OCI-LY3 (cell line): ENCODE measurements around the gene ATP8B3.

ENCODE experiments used
- H2AFZ ChIP-seq: fragments of 200-600, 300-600 bp; shearing (Covaris generic); 2 replicates; pipeline ENCODE4 v1.6.0; 2014; ENCODE audit warnings: antibody characterized with exemption, low read depth, low read length
- H3K27ac ChIP-seq: fragments of 200-600, 300-600 bp; sonication (generic); 2 replicates; pipeline ENCODE4 v1.5.1; 2014; ENCODE audit warnings: mild to moderate bottlenecking, low read length, moderate library complexity, mixed read lengths
- H3K27me3 ChIP-seq: fragments of 200-600, 300-600 bp; sonication (generic); 2 replicates; pipeline ENCODE4 v1.6.1; 2014; ENCODE audit warnings: low read depth, low read length, mixed read lengths
- H3K36me3 ChIP-seq: fragments of 200-600, 300-600 bp; sonication (generic); replicated peaks from 2 replicates; pipeline ENCODE3; 2014; ENCODE audit warnings: low read depth, low read length, mixed read lengths
- H3K4me1 ChIP-seq: fragments of 300-600, 200-600 bp; sonication (generic); 2 replicates; pipeline ENCODE4 v1.6.1; 2014; ENCODE audit warnings: low read length, mixed read lengths
- H3K4me2 ChIP-seq: fragments of 200-600, 300-600 bp; sonication (generic); 2 replicates; pipeline ENCODE4 v1.6.1; 2014; ENCODE audit warnings: low read length, mixed read lengths
- H3K4me3 ChIP-seq: fragments of 300-600, 200-600 bp; sonication (generic); 2 replicates; pipeline ENCODE4 v1.5.1; 2014; ENCODE audit warnings: antibody characterized with exemption, mild to moderate bottlenecking, low read length, moderate library complexity
- H3K79me2 ChIP-seq: fragments of 300-600, 200-600 bp; shearing (Covaris generic); 2 replicates; pipeline ENCODE4 v1.6.1; 2014; ENCODE audit warnings: mild to moderate bottlenecking, low read length, mixed read lengths
- H3K9ac ChIP-seq: fragments of 300-600, 200-600 bp; shearing (Covaris generic); 2 replicates; pipeline ENCODE4 v1.6.0; 2014; ENCODE audit warnings: mild to moderate bottlenecking, low read length, moderate library complexity
- H3K9me3 ChIP-seq: fragments of 200-600, 300-600 bp; shearing (Covaris generic); 2 replicates; pipeline ENCODE4 v1.6.1; 2014; ENCODE audit warnings: low read length, mixed read lengths; ENCODE audit not compliant: insufficient read depth
- H4K20me1 ChIP-seq: fragments of 200-600, 300-600 bp; sonication (generic); 2 replicates; pipeline ENCODE4 v1.6.1; 2016; ENCODE audit warnings: low read length, mixed read lengths; ENCODE audit not compliant: insufficient read depth
- EZH2phosphoT487 ChIP-seq: fragments of 200-600 bp; shearing (Covaris generic); IDR thresholded peaks from 2 replicates; pipeline ENCODE4 v1.6.1; 2018; ENCODE audit warnings: antibody characterized with exemption, mixed run types, low read depth
- TF ChIP-seq, protein P1 (sequence below): fragments of 200-600, 300-600 bp; sonication (generic); IDR thresholded peaks from 2 replicates; pipeline ENCODE4 v1.5.1; 2014; ENCODE audit warnings: antibody characterized with exemption, low read length, low read depth

Gene ATP8B3

DNA sequence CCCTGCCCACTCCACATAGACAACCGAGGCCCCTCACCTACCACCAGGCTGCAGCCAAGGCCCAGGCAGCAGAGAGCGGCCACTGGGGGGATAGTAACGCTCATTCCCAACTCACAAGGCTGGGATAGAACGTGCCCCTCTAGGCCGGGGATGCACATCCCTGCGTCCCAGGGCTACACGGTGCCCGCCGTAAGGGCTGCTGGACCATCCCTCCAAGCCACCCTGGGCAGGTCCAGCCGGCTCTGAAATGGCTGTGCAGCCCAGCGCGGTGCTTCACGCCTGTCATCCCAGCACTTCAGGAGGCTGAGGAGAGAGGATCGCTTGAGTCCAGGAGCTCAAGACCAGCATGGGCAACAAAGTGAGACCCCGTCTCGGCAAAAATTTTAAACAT lies 33.0 kb upstream of the ATP8B3 start:
- Histone ChIP-seq H3K4me2 (no peak overlapping the region), H4K20me1 (peaks cover 71% of the 10 kb centered on the region)

DNA sequence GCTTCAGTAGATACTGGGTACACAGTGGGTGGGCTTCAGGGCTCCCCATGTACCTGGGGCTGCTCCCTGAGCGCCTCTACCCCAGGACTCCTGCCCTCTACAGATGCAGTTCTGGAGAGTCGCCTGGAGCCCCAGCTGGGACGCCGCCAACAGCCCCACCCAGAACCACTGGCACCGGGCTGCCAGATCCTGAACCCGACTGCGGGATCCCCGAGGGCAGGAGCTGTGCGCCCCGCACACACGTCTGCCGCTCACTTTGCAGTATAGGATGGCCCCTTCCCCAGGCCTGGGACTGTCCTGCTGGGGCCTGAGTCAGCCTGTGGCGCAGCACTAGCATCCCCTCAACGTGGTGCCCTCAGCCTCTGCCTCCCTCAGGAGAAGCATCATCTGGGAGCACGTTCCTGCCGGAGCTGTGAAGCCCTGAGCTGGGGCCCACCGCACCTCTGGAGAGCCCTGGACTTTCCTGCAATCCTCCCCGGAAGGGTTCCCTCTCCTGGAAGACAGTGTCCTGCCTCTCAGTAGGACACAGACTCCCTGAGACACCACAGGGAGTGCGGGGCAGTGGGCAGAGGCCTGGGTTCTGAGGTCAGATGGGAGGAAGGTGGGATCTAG lies 32.5 kb upstream of the ATP8B3 start:
- peaks cover 76% of the 10 kb centered on the region for H4K20me1 ChIP-seq

More for the DNA sequence above, 33.0 kb upstream of the ATP8B3 start:
- TF ChIP-seq EZH2phosphoT487, result no peak
- TF ChIP-seq, protein P1, sequence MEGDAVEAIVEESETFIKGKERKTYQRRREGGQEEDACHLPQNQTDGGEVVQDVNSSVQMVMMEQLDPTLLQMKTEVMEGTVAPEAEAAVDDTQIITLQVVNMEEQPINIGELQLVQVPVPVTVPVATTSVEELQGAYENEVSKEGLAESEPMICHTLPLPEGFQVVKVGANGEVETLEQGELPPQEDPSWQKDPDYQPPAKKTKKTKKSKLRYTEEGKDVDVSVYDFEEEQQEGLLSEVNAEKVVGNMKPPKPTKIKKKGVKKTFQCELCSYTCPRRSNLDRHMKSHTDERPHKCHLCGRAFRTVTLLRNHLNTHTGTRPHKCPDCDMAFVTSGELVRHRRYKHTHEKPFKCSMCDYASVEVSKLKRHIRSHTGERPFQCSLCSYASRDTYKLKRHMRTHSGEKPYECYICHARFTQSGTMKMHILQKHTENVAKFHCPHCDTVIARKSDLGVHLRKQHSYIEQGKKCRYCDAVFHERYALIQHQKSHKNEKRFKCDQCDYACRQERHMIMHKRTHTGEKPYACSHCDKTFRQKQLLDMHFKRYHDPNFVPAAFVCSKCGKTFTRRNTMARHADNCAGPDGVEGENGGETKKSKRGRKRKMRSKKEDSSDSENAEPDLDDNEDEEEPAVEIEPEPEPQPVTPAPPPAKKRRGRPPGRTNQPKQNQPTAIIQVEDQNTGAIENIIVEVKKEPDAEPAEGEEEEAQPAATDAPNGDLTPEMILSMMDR, result no peak
- Histone ChIP-seq H2AFZ (no peak overlapping the region), H3K4me3 (no peak overlapping the region), H3K9me3 (no peaks in the 10 kb centered on the region), H3K27ac (no peak overlapping the region), H3K27me3 (no peaks in the 10 kb centered on the region), H3K4me1 (peaks cover 21% of the 10 kb centered on the region), H3K9ac (no peak overlapping the region), H3K79me2 (peaks cover 82% of the 10 kb centered on the region), H3K36me3 (no peaks in the 10 kb centered on the region)

DNA sequence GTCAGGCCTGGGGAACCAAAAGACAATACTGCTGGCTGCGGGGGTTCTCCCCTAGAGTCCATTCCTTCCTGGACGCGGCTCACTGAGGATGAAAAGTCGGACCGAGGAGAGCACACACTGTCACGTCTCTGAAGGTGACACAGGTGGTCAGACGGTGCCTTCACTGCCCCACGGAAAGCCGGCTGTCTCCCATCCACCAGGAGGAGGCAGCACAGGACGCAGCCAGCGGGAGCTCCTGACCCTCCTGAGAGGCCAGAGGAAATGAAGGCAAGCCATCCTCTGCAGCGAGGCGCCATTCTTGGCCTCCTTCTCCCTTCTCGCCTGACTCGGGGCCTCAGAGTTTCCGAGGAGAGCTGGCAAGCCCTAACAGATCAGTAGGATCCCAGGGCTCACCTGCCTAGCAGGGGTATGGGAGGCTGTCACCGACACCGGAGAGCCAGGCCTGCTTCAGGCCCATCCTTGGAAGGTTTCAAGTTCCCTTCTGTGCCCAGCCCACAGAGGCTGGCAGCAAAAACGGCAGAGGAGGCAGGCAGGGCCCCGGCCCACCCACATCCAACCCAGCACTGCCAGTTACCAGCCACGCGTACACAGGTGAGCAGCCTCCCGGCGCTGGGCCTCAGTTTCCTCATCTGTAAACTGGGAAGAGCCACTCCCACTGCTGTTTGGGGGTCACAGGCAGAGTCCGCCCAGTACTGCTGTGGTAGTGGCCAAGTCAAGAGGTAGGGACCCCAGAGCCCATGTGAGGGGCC lies 31.7 kb upstream of the ATP8B3 start:
- Histone ChIP-seq H3K36me3 (no peaks in the 10 kb centered on the region), H3K4me1 (peaks cover 17% of the 10 kb centered on the region)

More for the DNA sequence above, 32.5 kb upstream of the ATP8B3 start:
- Histone ChIP-seq H3K36me3 (no peaks in the 10 kb centered on the region), H3K4me1 (peaks cover 21% of the 10 kb centered on the region), H3K4me3 (no peak overlapping the region), H3K4me2 (no peak overlapping the region), H3K27me3 (no peaks in the 10 kb centered on the region), H3K79me2 (peaks cover 87% of the 10 kb centered on the region), H3K27ac (no peak overlapping the region), H2AFZ (no peak overlapping the region), H3K9ac (no peak overlapping the region), H3K9me3 (no peaks in the 10 kb centered on the region)
- TF ChIP-seq EZH2phosphoT487, result no peak
- TF ChIP-seq, protein P1, result no peak

DNA sequence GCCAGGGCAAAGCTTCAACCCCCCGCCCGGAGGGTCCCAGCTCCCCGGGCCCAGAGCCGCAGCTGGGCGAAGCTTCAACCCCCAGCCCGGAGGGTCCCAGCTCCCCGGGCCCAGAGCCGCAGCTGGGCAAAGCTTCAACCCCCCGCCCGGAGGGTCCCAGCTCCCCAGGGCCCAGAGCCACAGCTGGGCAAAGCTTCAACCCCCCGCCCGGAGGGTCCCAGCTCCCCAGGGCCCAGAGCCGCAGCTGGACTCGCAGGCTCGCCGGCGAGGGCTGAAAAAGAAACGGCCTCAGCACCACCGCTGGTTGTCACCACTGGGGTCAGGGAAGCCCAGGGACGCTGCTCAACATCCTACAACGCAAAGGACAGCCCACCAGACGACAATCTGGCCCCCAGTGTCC lies 31.0 kb upstream of the ATP8B3 start:
- Histone ChIP-seq H3K4me1 (peaks cover 15% of the 10 kb centered on the region), H3K27me3 (no peaks in the 10 kb centered on the region), H3K27ac (no peak overlapping the region), H3K9ac (no peak overlapping the region), H2AFZ (no peak overlapping the region), H4K20me1 (peaks cover 86% of the 10 kb centered on the region), H3K4me2 (no peak overlapping the region), H3K4me3 (no peak overlapping the region), H3K9me3 (no peaks in the 10 kb centered on the region), H3K79me2 (peaks cover 97% of the 10 kb centered on the region), H3K36me3 (no peaks in the 10 kb centered on the region)
- TF ChIP-seq, protein P1, result no peak
- no peak for TF ChIP-seq EZH2phosphoT487

More for the DNA sequence above, 31.7 kb upstream of the ATP8B3 start:
- Histone ChIP-seq H3K27me3 (no peaks in the 10 kb centered on the region), H4K20me1 (peaks cover 82% of the 10 kb centered on the region), H3K9ac (no peak overlapping the region), H3K79me2 (peaks cover 92% of the 10 kb centered on the region), H3K4me3 (no peak overlapping the region), H3K27ac (no peak overlapping the region), H3K9me3 (no peaks in the 10 kb centered on the region), H3K4me2 (no peak overlapping the region), H2AFZ (no peak overlapping the region)
- TF ChIP-seq EZH2phosphoT487, result no peak
- TF ChIP-seq, protein P1, result no peak
